ENCODE results near the gene FES. TPM values are rescaled to one million over a fixed set of nuclear protein-coding genes. Genes with fewer than 3 reads are reported as not detected.

Gene FES
- total RNA-seq, 2 experiments from 2014 or later: 3.2 to 3.3 TPM

DNA sequence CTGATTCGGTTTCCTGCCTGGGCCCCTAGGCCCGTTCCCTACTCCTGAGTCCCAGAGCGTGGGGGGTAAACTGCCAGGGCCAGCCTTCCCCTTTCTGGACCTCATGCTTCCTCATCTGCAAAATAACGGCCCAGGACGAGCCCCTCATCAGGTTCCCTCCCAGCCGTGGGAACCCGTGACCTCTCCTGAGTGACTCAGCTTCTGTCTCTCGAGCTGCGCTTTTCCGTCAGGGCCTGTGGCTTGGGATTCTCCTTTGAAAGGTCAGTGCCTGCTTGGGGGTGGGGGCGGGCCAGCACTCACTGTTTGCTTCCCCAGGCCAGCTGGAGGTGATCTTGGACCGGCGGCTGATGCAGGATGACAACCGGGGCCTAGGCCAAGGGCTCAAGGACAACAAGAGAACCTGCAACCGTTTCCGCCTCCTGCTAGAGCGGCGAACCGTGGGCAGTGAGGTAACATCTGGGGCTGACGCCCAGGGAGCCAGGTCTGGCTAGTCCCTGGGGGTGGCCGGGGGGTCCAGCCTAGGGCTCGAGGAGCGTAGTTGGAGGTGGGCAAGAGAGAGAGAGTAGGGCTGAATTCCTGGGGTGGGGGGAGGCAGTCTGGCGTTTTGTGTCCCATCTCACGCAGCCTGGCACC, 31.6 kb downstream of the FES start:
- Histone ChIP-seq H3K4me3 (ENCODE audit: low read depth, low read length, poor library complexity, severe bottlenecking) (peak overlapping the region; percentile 9), H3K4me2 (ENCODE audit: low read length) (peak overlapping the region; percentile 33), H3K27ac (ENCODE audit: low read depth, low read length, poor library complexity, severe bottlenecking) (peak overlapping the region; percentile 46), H3K36me3 (ENCODE audit: insufficient read depth, low read length) (no peaks in the 10 kb centered on the region), H3K9me2 (ENCODE audit: insufficient read depth, low read length) (no peaks in the 10 kb centered on the region), H3K4me1 (ENCODE audit: insufficient read depth, low read length, poor library complexity, severe bottlenecking) (peaks cover 24% of the 10 kb centered on the region), H4K20me1 (ENCODE audit: insufficient read depth, low read length) (no peaks in the 10 kb centered on the region), H3K9me3 (ENCODE audit: low read length) (no peaks in the 10 kb centered on the region), H3K79me2 (ENCODE audit: insufficient read depth, low read depth, low read length) (no peaks in the 10 kb centered on the region), H2AFZ (ENCODE audit: low read length) (0 out of 2 replicates have a peak overlapping the region, but pooled peaks have one; percentile 5)
- intact Hi-C loops (cut with micrococcal nuclease; ENCODE audit: unreplicated experiment): no loop called here
- no TSS peak for BruUV-seq (replicated peaks)
- no peak for TF ChIP-seq EZH2phosphoT487 (IDR thresholded peaks at IDR 0.05; ENCODE audit: borderline replicate concordance, low read depth, low read length)
- TF ChIP-seq, protein P1, sequence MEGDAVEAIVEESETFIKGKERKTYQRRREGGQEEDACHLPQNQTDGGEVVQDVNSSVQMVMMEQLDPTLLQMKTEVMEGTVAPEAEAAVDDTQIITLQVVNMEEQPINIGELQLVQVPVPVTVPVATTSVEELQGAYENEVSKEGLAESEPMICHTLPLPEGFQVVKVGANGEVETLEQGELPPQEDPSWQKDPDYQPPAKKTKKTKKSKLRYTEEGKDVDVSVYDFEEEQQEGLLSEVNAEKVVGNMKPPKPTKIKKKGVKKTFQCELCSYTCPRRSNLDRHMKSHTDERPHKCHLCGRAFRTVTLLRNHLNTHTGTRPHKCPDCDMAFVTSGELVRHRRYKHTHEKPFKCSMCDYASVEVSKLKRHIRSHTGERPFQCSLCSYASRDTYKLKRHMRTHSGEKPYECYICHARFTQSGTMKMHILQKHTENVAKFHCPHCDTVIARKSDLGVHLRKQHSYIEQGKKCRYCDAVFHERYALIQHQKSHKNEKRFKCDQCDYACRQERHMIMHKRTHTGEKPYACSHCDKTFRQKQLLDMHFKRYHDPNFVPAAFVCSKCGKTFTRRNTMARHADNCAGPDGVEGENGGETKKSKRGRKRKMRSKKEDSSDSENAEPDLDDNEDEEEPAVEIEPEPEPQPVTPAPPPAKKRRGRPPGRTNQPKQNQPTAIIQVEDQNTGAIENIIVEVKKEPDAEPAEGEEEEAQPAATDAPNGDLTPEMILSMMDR (conservative IDR thresholded peaks at IDR 0.05; ENCODE audit: low read length): no peak
- POLR2A ChIA-PET: interaction anchor here (0.7 kb wide), 1 partner anchor 573 kb away, joined by 3 read pairs; no protein-coding TSS in a partner anchor
- CTCF ChIA-PET (ENCODE audit: unreplicated experiment): interaction anchor here (1.0 kb wide), 1 partner anchor 19 kb away, joined by 5 read pairs; the partner anchor contains the start of gene UNC45A
- DNase-seq (ENCODE audit: low spot score): peak; percentile 74

DNA sequence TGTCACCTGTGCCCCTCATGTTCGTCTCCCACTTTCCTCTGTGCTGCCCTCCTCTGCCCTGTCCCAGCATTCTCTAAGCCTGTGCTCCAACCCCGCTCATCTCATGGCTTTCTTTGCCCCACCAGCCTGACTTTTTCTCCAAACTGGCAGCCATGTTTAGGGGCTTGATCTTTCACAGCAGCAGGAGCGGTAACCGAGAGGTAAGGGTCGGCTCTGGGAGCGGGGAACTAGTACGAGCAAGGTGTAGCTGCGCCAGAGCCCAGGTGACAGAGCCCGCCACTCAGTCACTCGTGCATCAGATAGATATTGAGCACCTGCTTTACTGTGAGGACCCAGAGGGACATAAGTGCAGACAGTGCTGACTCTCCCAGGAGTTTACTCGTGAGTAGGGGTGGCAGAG, 32.2 kb downstream of the FES start:
- Histone ChIP-seq H3K79me2 (ENCODE audit: insufficient read depth, low read depth, low read length) (no peaks in the 10 kb centered on the region), H2AFZ (ENCODE audit: low read length) (no peak overlapping the region), H3K4me1 (ENCODE audit: insufficient read depth, low read length, poor library complexity, severe bottlenecking) (peaks cover 24% of the 10 kb centered on the region), H3K4me3 (ENCODE audit: low read depth, low read length, poor library complexity, severe bottlenecking) (no peak overlapping the region), H4K20me1 (ENCODE audit: insufficient read depth, low read length) (no peaks in the 10 kb centered on the region), H3K36me3 (ENCODE audit: insufficient read depth, low read length) (no peaks in the 10 kb centered on the region), H3K9me3 (ENCODE audit: low read length) (no peaks in the 10 kb centered on the region), H3K4me2 (ENCODE audit: low read length) (peak overlapping the region; percentile 33), H3K9me2 (ENCODE audit: insufficient read depth, low read length) (no peaks in the 10 kb centered on the region), H3K27ac (ENCODE audit: low read depth, low read length, poor library complexity, severe bottlenecking) (peak overlapping the region; percentile 46)
- ChIA-PET CTCF (ENCODE audit: unreplicated experiment) (no interaction called here), POLR2A (no interaction called here)
- no peak for DNase-seq (ENCODE audit: low spot score)
- TF ChIP-seq, protein P1 (conservative IDR thresholded peaks at IDR 0.05; ENCODE audit: low read length): no peak
- no peak for TF ChIP-seq EZH2phosphoT487 (IDR thresholded peaks at IDR 0.05; ENCODE audit: borderline replicate concordance, low read depth, low read length)
- no TSS peak for BruUV-seq (replicated peaks)
- intact Hi-C loops (cut with micrococcal nuclease; ENCODE audit: unreplicated experiment): no loop called here

DNA sequence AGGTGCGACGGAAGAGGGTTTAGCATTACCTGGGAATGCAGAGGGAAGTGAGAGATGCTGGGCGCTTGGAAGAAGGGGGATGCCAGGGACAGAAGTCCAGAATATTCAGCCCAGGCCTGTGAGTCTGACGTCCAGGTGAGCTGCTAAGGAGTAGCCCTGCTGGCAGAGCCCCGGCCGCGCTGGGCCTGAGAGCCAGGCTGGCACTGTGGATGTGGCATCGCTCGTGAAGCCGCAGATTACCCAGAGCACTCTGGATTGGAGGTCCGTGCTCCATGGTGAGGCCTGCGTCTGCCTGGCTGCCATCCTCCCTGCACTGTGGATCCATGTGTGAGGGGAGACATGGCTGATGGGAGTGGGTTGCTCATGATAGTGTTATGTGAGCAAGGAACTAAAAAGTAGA, 33.3 kb downstream of the FES start:
- no peak overlapping the region for H2AFZ ChIP-seq (ENCODE audit: low read length)
- no peaks in the 10 kb centered on the region for H4K20me1 ChIP-seq (ENCODE audit: insufficient read depth, low read length)
- H3K4me3 ChIP-seq (ENCODE audit: low read depth, low read length, poor library complexity, severe bottlenecking): no peak overlapping the region
- H3K27ac ChIP-seq (ENCODE audit: low read depth, low read length, poor library complexity, severe bottlenecking): no peak overlapping the region
- no peaks in the 10 kb centered on the region for H3K79me2 ChIP-seq (ENCODE audit: insufficient read depth, low read depth, low read length)
- BruUV-seq (replicated peaks): no TSS peak
- peaks cover 24% of the 10 kb centered on the region for H3K4me1 ChIP-seq (ENCODE audit: insufficient read depth, low read length, poor library complexity, severe bottlenecking)
- H3K4me2 ChIP-seq (ENCODE audit: low read length): no peak overlapping the region
- no peak for TF ChIP-seq EZH2phosphoT487 (IDR thresholded peaks at IDR 0.05; ENCODE audit: borderline replicate concordance, low read depth, low read length)
- ChIA-PET POLR2A (interaction anchor here (0.6 to 1.4 kb wide), 2 partner anchors 14 to 135 kb away, joined by 3 read pairs; no protein-coding TSS in a partner anchor), CTCF (ENCODE audit: unreplicated experiment) (no interaction called here)
- no peaks in the 10 kb centered on the region for H3K9me2 ChIP-seq (ENCODE audit: insufficient read depth, low read length)
- H3K36me3 ChIP-seq (ENCODE audit: insufficient read depth, low read length): no peaks in the 10 kb centered on the region
- intact Hi-C loops (cut with micrococcal nuclease; ENCODE audit: unreplicated experiment): no loop called here
- H3K9me3 ChIP-seq (ENCODE audit: low read length): no peaks in the 10 kb centered on the region
- DNase-seq (ENCODE audit: low spot score): no peak

Data from OCI-LY7 (cell line).